ENCODE measurements around the gene MAPKAP1.

MAPKAP1 gene

DNA sequence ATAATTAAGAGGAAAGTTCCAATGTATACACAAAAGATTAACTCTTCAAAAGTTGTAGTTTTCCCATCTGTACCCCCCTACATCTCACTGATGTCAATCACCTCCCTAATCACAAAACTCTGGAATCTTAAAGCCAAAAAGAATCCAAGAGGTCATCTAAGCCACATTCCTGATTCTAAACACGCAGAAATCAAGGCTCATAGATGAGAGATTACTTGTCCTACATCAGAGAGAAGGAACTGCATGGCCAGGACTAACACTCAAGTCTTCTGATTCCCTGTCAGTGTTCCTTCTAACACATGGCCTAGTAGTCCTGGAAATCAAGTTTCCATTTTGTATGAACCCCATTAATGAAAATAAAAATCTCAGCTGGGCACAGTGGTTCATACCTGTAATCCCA is 58.7 kb downstream of the MAPKAP1 start:
- Histone ChIP-seq H3K27ac (ENCODE audit: low read depth, low read length, poor library complexity, severe bottlenecking) (no peak overlapping the region), H3K79me2 (ENCODE audit: insufficient read depth, low read length) (no peaks in the 10 kb centered on the region), H3K4me1 (ENCODE audit: insufficient read depth, low read length, severe bottlenecking) (peaks cover 39% of the 10 kb centered on the region), H3K4me2 (ENCODE audit: low read length) (no peak overlapping the region), H3F3A (ENCODE audit: insufficient read depth, low read length) (no peaks in the 10 kb centered on the region), H3K9me3 (ENCODE audit: low read length) (no peaks in the 10 kb centered on the region), H3K27me3 (ENCODE audit: insufficient read depth, low read length) (no peaks in the 10 kb centered on the region), H3K36me3 (ENCODE audit: insufficient read depth, low read length) (peaks cover 25% of the 10 kb centered on the region), H4K20me1 (ENCODE audit: insufficient read depth, low read length) (no peaks in the 10 kb centered on the region), H3K9ac (ENCODE audit: low read length) (no peak overlapping the region), H3K4me3 (ENCODE audit: low read depth, low read length, poor library complexity, severe bottlenecking) (no peak overlapping the region), H2AFZ (ENCODE audit: low read length) (no peak overlapping the region), H3K9me2 (ENCODE audit: low read depth, low read length) (no peaks in the 10 kb centered on the region)
- TF ChIP-seq EZH2 (IDR thresholded peaks at IDR 0.05; ENCODE audit: borderline replicate concordance, low read length) = no peak
- TF ChIP-seq, protein P1, sequence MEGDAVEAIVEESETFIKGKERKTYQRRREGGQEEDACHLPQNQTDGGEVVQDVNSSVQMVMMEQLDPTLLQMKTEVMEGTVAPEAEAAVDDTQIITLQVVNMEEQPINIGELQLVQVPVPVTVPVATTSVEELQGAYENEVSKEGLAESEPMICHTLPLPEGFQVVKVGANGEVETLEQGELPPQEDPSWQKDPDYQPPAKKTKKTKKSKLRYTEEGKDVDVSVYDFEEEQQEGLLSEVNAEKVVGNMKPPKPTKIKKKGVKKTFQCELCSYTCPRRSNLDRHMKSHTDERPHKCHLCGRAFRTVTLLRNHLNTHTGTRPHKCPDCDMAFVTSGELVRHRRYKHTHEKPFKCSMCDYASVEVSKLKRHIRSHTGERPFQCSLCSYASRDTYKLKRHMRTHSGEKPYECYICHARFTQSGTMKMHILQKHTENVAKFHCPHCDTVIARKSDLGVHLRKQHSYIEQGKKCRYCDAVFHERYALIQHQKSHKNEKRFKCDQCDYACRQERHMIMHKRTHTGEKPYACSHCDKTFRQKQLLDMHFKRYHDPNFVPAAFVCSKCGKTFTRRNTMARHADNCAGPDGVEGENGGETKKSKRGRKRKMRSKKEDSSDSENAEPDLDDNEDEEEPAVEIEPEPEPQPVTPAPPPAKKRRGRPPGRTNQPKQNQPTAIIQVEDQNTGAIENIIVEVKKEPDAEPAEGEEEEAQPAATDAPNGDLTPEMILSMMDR (IDR thresholded peaks at IDR 0.05; ENCODE audit: low read length) = no peak

DNA sequence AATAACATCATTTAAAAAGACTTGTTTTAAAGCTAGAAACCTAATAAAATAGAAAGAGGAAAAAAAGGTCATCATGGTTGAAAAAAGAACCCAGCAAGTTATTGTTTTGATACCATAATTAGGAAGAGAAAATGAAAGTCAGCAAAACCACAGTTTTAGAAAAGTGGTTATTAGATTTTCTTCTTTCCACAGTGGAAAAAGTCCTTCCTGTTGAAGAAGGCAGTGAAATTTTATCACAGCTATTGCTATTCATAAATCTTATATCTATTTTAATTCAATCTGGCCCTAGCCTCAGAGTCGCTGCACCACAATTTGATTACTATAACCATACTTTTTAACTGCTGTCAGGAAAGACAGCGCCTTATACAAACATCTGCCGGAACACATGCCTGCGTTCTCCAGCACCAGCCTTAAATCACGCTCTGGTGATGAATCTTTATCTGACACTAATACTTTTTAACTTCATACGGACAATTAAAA is 60.3 kb downstream of the MAPKAP1 start:
- peaks cover 18% of the 10 kb centered on the region; the same call in 1 of the 2 replicates for H3K36me3 ChIP-seq (ENCODE audit: insufficient read depth, low read length)
- no peaks in the 10 kb centered on the region for H3F3A ChIP-seq (ENCODE audit: insufficient read depth, low read length)
- H3K9ac ChIP-seq (ENCODE audit: low read length) = peak overlapping the region; percentile 18; the same call in 1 of the 2 replicates
- H3K27ac ChIP-seq (ENCODE audit: low read depth, low read length, poor library complexity, severe bottlenecking) = peak overlapping the region; percentile 68
- TF ChIP-seq, protein P1 (IDR thresholded peaks at IDR 0.05; ENCODE audit: low read length) = no peak
- no peak for TF ChIP-seq EZH2 (IDR thresholded peaks at IDR 0.05; ENCODE audit: borderline replicate concordance, low read length)
- no peaks in the 10 kb centered on the region for H3K79me2 ChIP-seq (ENCODE audit: insufficient read depth, low read length)
- H2AFZ ChIP-seq (ENCODE audit: low read length) = no peak overlapping the region
- H3K4me2 ChIP-seq (ENCODE audit: low read length) = peak overlapping the region; percentile 55
- peaks cover 39% of the 10 kb centered on the region for H3K4me1 ChIP-seq (ENCODE audit: insufficient read depth, low read length, severe bottlenecking)
- no peaks in the 10 kb centered on the region for H3K9me3 ChIP-seq (ENCODE audit: low read length)
- H3K9me2 ChIP-seq (ENCODE audit: low read depth, low read length) = no peaks in the 10 kb centered on the region
- no peaks in the 10 kb centered on the region for H4K20me1 ChIP-seq (ENCODE audit: insufficient read depth, low read length)
- H3K4me3 ChIP-seq (ENCODE audit: low read depth, low read length, poor library complexity, severe bottlenecking) = peak overlapping the region; percentile 24
- H3K27me3 ChIP-seq (ENCODE audit: insufficient read depth, low read length) = no peaks in the 10 kb centered on the region

DNA sequence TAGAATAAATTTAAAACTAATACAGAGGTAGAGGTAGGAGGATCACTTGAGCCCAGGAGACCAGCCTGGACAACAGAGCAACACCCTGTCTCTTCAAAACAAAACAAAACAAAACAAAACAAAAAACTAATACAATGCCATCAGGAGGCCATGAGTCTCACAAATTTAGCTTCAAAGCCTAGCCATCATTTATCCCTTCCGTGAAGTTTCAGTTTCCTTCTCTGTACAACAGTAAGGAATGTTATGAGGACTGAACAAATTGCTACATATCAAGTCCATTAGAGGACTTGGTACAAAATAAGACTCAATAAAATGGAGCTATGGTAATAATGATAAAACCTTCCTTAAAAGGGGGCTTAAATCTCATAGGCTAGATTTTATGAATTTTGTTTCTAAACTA is 60.8 kb downstream of the MAPKAP1 start:
- Histone ChIP-seq H3K9me3 (ENCODE audit: low read length) (no peaks in the 10 kb centered on the region), H4K20me1 (ENCODE audit: insufficient read depth, low read length) (no peaks in the 10 kb centered on the region), H3K9me2 (ENCODE audit: low read depth, low read length) (no peaks in the 10 kb centered on the region), H3K36me3 (ENCODE audit: insufficient read depth, low read length) (peaks cover 18% of the 10 kb centered on the region; the same call in 1 of the 2 replicates), H3K4me2 (ENCODE audit: low read length) (peak overlapping the region; percentile 55), H3K27me3 (ENCODE audit: insufficient read depth, low read length) (no peaks in the 10 kb centered on the region), H3K4me3 (ENCODE audit: low read depth, low read length, poor library complexity, severe bottlenecking) (peak overlapping the region; percentile 24), H2AFZ (ENCODE audit: low read length) (no peak overlapping the region), H3K79me2 (ENCODE audit: insufficient read depth, low read length) (no peaks in the 10 kb centered on the region), H3F3A (ENCODE audit: insufficient read depth, low read length) (no peaks in the 10 kb centered on the region), H3K9ac (ENCODE audit: low read length) (no peak overlapping the region), H3K27ac (ENCODE audit: low read depth, low read length, poor library complexity, severe bottlenecking) (peak overlapping the region; percentile 68), H3K4me1 (ENCODE audit: insufficient read depth, low read length, severe bottlenecking) (peaks cover 39% of the 10 kb centered on the region)
- no peak for TF ChIP-seq EZH2 (IDR thresholded peaks at IDR 0.05; ENCODE audit: borderline replicate concordance, low read length)
- TF ChIP-seq, protein P1 (IDR thresholded peaks at IDR 0.05; ENCODE audit: low read length) = no peak
